SK-N-SH treated with all-trans-retinoic acid at 6 μM for 48 hours (cell line): ENCODE data around the gene RAD54L.

Source experiments
- ATAC-seq: fragments of 200-7000 bp; cut with Tn5 transposase; 3 replicates; pipeline ENCODE4 v1.9.1; 2020; ENCODE audit warnings: mild to moderate bottlenecking, moderate library complexity
- ARNTL ChIP-seq: fragments of 450-650 bp; formaldehyde crosslinking; IDR thresholded peaks from 2 replicates; pipeline ENCODE4 v1.5.0; 2020; ENCODE audit warnings: low read depth, mild to moderate bottlenecking, moderate library complexity, borderline replicate concordance
- BACH2 ChIP-seq: fragments of 250-450 bp; sonication (Bioruptor Pico); IDR thresholded peaks from 2 replicates; pipeline ENCODE4 v1.9.0; 2021; ENCODE audit warnings: mild to moderate bottlenecking, borderline replicate concordance
- CREB5 ChIP-seq: fragments of 250-450 bp; sonication (Bioruptor Pico); IDR thresholded peaks from 2 replicates; pipeline ENCODE4 v1.5.1; 2020; ENCODE audit warnings: low read depth, mild to moderate bottlenecking, moderate library complexity
- CSDC2 ChIP-seq: fragments of 250-450 bp; sonication (Bioruptor Pico); IDR thresholded peaks from 2 replicates; pipeline ENCODE4 v1.5.0; 2020; ENCODE audit warnings: mild to moderate bottlenecking, moderate library complexity
- ESRRG ChIP-seq: fragments of 250-450 bp; sonication (Bioruptor Pico); IDR thresholded peaks from 2 replicates; pipeline ENCODE4 v1.6.1; 2021; ENCODE audit warnings: mild to moderate bottlenecking
- GLIS3 ChIP-seq: fragments of 250-450 bp; sonication (Bioruptor Pico); IDR thresholded peaks from 2 replicates; pipeline ENCODE4 v1.5.0; 2020; ENCODE audit warnings: mild to moderate bottlenecking, moderate library complexity
- ISL1 ChIP-seq: fragments of 250-450 bp; sonication (Bioruptor Pico); IDR thresholded peaks from 2 replicates; pipeline ENCODE4 v2.1.2; 2022; ENCODE audit warnings: mild to moderate bottlenecking, moderate library complexity
- OSR1 ChIP-seq: fragments of 250-450 bp; sonication (Bioruptor Pico); IDR thresholded peaks from 2 replicates; pipeline ENCODE4 v1.8.0; 2022; ENCODE audit warnings: moderate library complexity, mild to moderate bottlenecking, inconsistent platforms
- PATZ1 ChIP-seq: fragments of 250-450 bp; sonication (Bioruptor Pico); IDR thresholded peaks from 2 replicates; pipeline ENCODE4 v1.8.0; 2020; ENCODE audit warnings: mild to moderate bottlenecking, moderate library complexity, borderline replicate concordance
- POU6F1 ChIP-seq: fragments of 250-450 bp; sonication (Bioruptor Pico); IDR thresholded peaks from 2 replicates; pipeline ENCODE4 v1.8.0; 2021; ENCODE audit warnings: low read depth, mild to moderate bottlenecking, moderate library complexity, borderline replicate concordance
- PPARA ChIP-seq: fragments of 250-450 bp; sonication (Bioruptor Pico); IDR thresholded peaks from 2 replicates; pipeline ENCODE4 v1.5.0; 2020; ENCODE audit warnings: mild to moderate bottlenecking, borderline replicate concordance
- SNAI2 ChIP-seq: fragments of 250-450 bp; sonication (Bioruptor Pico); IDR thresholded peaks from 2 replicates; pipeline ENCODE4 v1.5.0; 2020; ENCODE audit warnings: mild to moderate bottlenecking, moderate library complexity
- TCF4 ChIP-seq: fragments of 250-450 bp; sonication (Bioruptor Pico); IDR thresholded peaks from 2 replicates; pipeline ENCODE4 v1.8.0; 2021; ENCODE audit warnings: mild to moderate bottlenecking, moderate library complexity, borderline replicate concordance
- ZC3H10 ChIP-seq: fragments of 250-450 bp; sonication (Bioruptor Pico); IDR thresholded peaks from 2 replicates; pipeline ENCODE4 v1.5.1; 2021; ENCODE audit warnings: mild to moderate bottlenecking, moderate library complexity
- ZFP3 ChIP-seq: fragments of 250-450 bp; sonication (Bioruptor Pico); IDR thresholded peaks from 2 replicates; pipeline ENCODE4 v1.5.0; 2020; ENCODE audit warnings: mild to moderate bottlenecking, moderate library complexity
- ZFP30 ChIP-seq: fragments of 450-650 bp; formaldehyde crosslinking; IDR thresholded peaks from 2 replicates; pipeline ENCODE4 v1.5.0; 2022; ENCODE audit warnings: mild to moderate bottlenecking, moderate library complexity
- ZNF565 ChIP-seq: fragments of 450-650 bp; formaldehyde crosslinking; conservative IDR thresholded peaks from 2 replicates; pipeline ENCODE4 v1.5.0; 2020; ENCODE audit warnings: low read depth, mild to moderate bottlenecking, moderate library complexity
- ZNF70 ChIP-seq: fragments of 450-650 bp; formaldehyde crosslinking; IDR thresholded peaks from 2 replicates; pipeline ENCODE4 v1.5.0; 2020; ENCODE audit warnings: mild to moderate bottlenecking, moderate library complexity
- ZNF8 ChIP-seq: fragments of 450-650 bp; formaldehyde crosslinking; IDR thresholded peaks from 2 replicates; pipeline ENCODE4 v1.5.0; 2020; ENCODE audit warnings: mild to moderate bottlenecking, moderate library complexity
- TF ChIP-seq, protein P1 (sequence below): fragments of 250-450 bp; sonication (Bioruptor Pico); IDR thresholded peaks from 2 replicates; pipeline ENCODE4 v1.5.1; 2021; ENCODE audit warnings: mild to moderate bottlenecking, moderate library complexity

Gene RAD54L

DNA sequence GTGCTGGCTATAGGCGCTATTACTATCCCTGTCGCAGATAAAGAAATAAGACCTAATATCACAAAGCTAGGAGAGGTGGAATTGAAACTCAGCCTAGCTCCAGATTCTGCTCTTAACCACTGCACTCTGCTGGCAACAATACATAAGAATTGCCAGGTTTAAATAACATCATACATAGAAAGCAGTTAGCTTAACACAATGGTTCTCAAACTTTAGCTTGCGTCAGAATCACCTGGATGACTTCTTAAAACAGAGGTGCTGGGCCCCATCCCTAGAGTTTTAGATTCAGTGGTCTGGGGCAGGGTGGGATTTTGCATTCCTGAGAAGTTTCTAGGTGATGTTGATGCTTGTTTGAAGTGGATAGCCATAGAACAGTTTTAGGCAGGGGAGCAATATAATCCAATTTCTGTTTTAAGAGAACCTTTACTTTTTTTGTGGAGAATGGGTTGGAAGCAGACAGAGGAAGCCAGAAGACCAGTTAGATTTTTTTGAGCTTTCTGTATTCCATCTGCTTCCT lies 48.3 kb upstream of the RAD54L start:
- no peak for ATAC-seq

GRCh38 chr1:46203738-46204405 lies 43.7 kb upstream of the RAD54L start:
- TF ChIP-seq ARNTL (CRISPR knock-in tag) (no peak), CREB5 (no peak), TCF4 (CRISPR knock-in tag) (no peak)
- ATAC-seq = no peak; the same call in 1 of the 3 replicates

More for the DNA sequence above, 48.3 kb upstream of the RAD54L start:
- TF ChIP-seq BACH2 (CRISPR knock-in tag) = no peak
- TF ChIP-seq ISL1 (CRISPR knock-in tag) = no peak
- TF ChIP-seq ARNTL (CRISPR knock-in tag) = no peak
- TF ChIP-seq ESRRG (CRISPR knock-in tag) = no peak
- TF ChIP-seq TCF4 (CRISPR knock-in tag) = no peak
- TF ChIP-seq GLIS3 (CRISPR knock-in tag) = no peak
- no peak for TF ChIP-seq OSR1 (CRISPR knock-in tag)
- no peak for TF ChIP-seq ZNF70 (CRISPR knock-in tag)
- TF ChIP-seq, protein P1, sequence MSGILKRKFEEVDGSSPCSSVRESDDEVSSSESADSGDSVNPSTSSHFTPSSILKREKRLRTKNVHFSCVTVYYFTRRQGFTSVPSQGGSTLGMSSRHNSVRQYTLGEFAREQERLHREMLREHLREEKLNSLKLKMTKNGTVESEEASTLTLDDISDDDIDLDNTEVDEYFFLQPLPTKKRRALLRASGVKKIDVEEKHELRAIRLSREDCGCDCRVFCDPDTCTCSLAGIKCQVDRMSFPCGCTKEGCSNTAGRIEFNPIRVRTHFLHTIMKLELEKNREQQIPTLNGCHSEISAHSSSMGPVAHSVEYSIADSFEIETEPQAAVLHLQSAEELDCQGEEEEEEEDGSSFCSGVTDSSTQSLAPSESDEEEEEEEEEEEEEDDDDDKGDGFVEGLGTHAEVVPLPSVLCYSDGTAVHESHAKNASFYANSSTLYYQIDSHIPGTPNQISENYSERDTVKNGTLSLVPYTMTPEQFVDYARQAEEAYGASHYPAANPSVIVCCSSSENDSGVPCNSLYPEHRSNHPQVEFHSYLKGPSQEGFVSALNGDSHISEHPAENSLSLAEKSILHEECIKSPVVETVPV (CRISPR knock-in tag) = no peak
- no peak for TF ChIP-seq ZNF8 (CRISPR knock-in tag)
- TF ChIP-seq ZFP30 = no peak
- no peak for TF ChIP-seq SNAI2
- no peak for TF ChIP-seq ZFP3 (CRISPR knock-in tag)
- no peak for TF ChIP-seq CSDC2 (CRISPR knock-in tag)
- TF ChIP-seq ZNF565 (CRISPR knock-in tag) = no peak
- no peak for TF ChIP-seq CREB5
- no peak for TF ChIP-seq PATZ1 (CRISPR knock-in tag)
- TF ChIP-seq POU6F1 = no peak
- TF ChIP-seq PPARA = no peak
- no peak for TF ChIP-seq ZC3H10 (CRISPR knock-in tag)

- ATAC-seq = no peak
- TF ChIP-seq ZNF8 (CRISPR knock-in tag) (no peak), CREB5 (no peak), ISL1 (CRISPR knock-in tag) (no peak), ZFP3 (CRISPR knock-in tag) (no peak), ZC3H10 (CRISPR knock-in tag) (no peak), ZFP30 (no peak), GLIS3 (CRISPR knock-in tag) (no peak)
Observed at GRCh38 chr1:46204406-46204742, 43.2 kb upstream of the RAD54L start.
